Fibroblast of lung (primary cell): Measurements from ENCODE around the gene ADD2. TPM values are rescaled to one million over a fixed set of nuclear protein-coding genes. Genes with fewer than 3 reads are reported as not detected.

Experiments used
- DNase-seq, 2 donors: peaks; one replicate each; pipeline versions ENCODE4 v3.0.0 to v3.0.0-alpha.2; 2010; ENCODE audit warnings: low read depth in 2 of 2
- H2AFZ ChIP-seq: 2 replicates; pipeline ENCODE4 v1.5.1; 2012; ENCODE audit warnings: low read length, control low read depth, inconsistent platforms
- H3K27ac ChIP-seq: 2 replicates; pipeline ENCODE4 v1.5.1; 2011; ENCODE audit warnings: low read length, control low read depth; ENCODE audit not compliant: insufficient read depth
- H3K27me3 ChIP-seq: 2 replicates; pipeline ENCODE4 v1.5.1; 2011; ENCODE audit warnings: mild to moderate bottlenecking, low read length; ENCODE audit not compliant: control insufficient read depth, insufficient read depth
- H3K36me3 ChIP-seq: 2 replicates; pipeline ENCODE4 v1.5.1; 2011; ENCODE audit warnings: low read length; ENCODE audit not compliant: control insufficient read depth, insufficient read depth
- H3K4me1 ChIP-seq: 2 replicates; pipeline ENCODE4 v1.5.1; 2011; ENCODE audit warnings: low read length; ENCODE audit not compliant: control insufficient read depth, insufficient read depth; ENCODE audit errors: extremely low read depth
- H3K4me2 ChIP-seq: 2 replicates; pipeline ENCODE4 v1.5.1; 2011; ENCODE audit warnings: low read length, control low read depth; ENCODE audit not compliant: insufficient read depth; ENCODE audit errors: extremely low read depth
- H3K4me3 ChIP-seq, 4 experiments: fragments of 200-600 bp in 1 of 4; sonication (generic) in 1 of 4; replicated peaks in 1 of 4; 2 replicates each; pipeline ENCODE4 v1.5.1; 2011 to 2016; ENCODE audit warnings: low read length in 4 of 4, low read depth in 3 of 4, mild to moderate bottlenecking in 3 of 4, control low read depth in 2 of 4, inconsistent platforms in 1 of 4, mixed read lengths in 1 of 4; ENCODE audit not compliant: insufficient read depth in 1 of 4; ENCODE audit errors: control extremely low read depth in 1 of 4
- H3K79me2 ChIP-seq: 2 replicates; pipeline ENCODE4 v1.5.1; 2012; ENCODE audit warnings: mild to moderate bottlenecking, low read length, inconsistent platforms; ENCODE audit not compliant: control insufficient read depth, insufficient read depth
- H3K9ac ChIP-seq: 2 replicates; pipeline ENCODE4 v1.5.1; 2011; ENCODE audit warnings: mild to moderate bottlenecking, low read length, control low read depth; ENCODE audit not compliant: insufficient read depth
- H3K9me3 ChIP-seq: 2 replicates; pipeline ENCODE4 v1.5.1; 2012; ENCODE audit warnings: low read depth, low read length; ENCODE audit not compliant: control insufficient read depth, insufficient read depth
- H4K20me1 ChIP-seq: 2 replicates; pipeline ENCODE4 v1.5.1; 2011; ENCODE audit warnings: low read length; ENCODE audit not compliant: control insufficient read depth, insufficient read depth; ENCODE audit errors: extremely low read depth
- EZH2 ChIP-seq: IDR thresholded peaks from 2 replicates; pipeline ENCODE4 v1.5.1; 2012; ENCODE audit warnings: low read length, control low read depth, mild to moderate bottlenecking; ENCODE audit errors: missing control alignments
- polyA plus RNA-seq, 2 donors: library from polyadenylated mRNA; depleted of rRNA in 1 of 2; stranded (reverse) in 1 of 2; unstranded in 1 of 2; fragments of >200 nt; gene quantifications; 2 replicates each; pipeline ENCODE4 v1.2.1, GENCODE V29; 2011 to 2012; ENCODE audit warnings: missing spikeins in 1 of 2
- total RNA-seq: library from RNA; depleted of rRNA; stranded (reverse); fragments of >200 nt; gene quantifications from 2 replicates; pipeline ENCODE4 v1.2.1, GENCODE V29; 2014
- TF ChIP-seq, protein P1 (sequence below), 2 donors: IDR thresholded peaks in 1 of 2; conservative IDR thresholded peaks in 1 of 2; 1 replicate in 1 of 2; 2 replicates in 1 of 2; pipeline ENCODE4 v1.5.1; 2011 to 2012; ENCODE audit warnings: low read length in 2 of 2, control low read depth in 1 of 2, inconsistent platforms in 1 of 2, low read depth in 1 of 2, mild to moderate bottlenecking in 1 of 2

The ADD2 gene
- total and polyA plus RNA-seq, 2 donors (not counting 1 experiment from before 2014, with no cell fraction given) = 0.22 to 2.5 TPM

DNA sequence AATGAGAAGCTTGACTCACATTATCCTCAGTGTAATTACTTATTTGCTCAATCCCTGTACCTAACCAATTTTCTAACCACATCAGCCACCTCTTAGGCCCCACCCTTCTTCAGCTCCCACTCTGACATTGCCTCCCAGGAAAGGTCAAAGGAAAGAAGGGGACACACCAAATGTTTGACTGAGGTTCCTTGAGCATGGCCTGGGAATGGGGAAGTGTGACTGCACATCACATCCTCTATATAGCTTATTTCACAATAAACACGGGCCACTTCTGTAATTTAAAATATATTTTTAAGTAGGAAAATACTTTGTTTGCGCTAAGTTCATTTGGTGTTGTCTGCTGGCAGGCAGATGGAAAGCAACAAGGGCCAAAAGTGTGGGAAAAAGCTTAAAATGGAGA lies 25.4 kb upstream of the ADD2 start:
- no peak overlapping the region for H2AFZ ChIP-seq
- H3K9ac ChIP-seq = no peak overlapping the region
- no peaks in the 10 kb centered on the region for H3K4me1 ChIP-seq
- H3K27me3 ChIP-seq = peaks cover 28% of the 10 kb centered on the region
- H3K36me3 ChIP-seq = no peaks in the 10 kb centered on the region
- no peak overlapping the region for H3K4me2 ChIP-seq
- H4K20me1 ChIP-seq = no peaks in the 10 kb centered on the region
- H3K79me2 ChIP-seq = no peaks in the 10 kb centered on the region
- H3K27ac ChIP-seq = no peak overlapping the region
- no peaks in the 10 kb centered on the region for H3K9me3 ChIP-seq
- DNase-seq = no peak
- no peak overlapping the region for H3K4me3 ChIP-seq
- no peak for TF ChIP-seq EZH2
- TF ChIP-seq, protein P1, sequence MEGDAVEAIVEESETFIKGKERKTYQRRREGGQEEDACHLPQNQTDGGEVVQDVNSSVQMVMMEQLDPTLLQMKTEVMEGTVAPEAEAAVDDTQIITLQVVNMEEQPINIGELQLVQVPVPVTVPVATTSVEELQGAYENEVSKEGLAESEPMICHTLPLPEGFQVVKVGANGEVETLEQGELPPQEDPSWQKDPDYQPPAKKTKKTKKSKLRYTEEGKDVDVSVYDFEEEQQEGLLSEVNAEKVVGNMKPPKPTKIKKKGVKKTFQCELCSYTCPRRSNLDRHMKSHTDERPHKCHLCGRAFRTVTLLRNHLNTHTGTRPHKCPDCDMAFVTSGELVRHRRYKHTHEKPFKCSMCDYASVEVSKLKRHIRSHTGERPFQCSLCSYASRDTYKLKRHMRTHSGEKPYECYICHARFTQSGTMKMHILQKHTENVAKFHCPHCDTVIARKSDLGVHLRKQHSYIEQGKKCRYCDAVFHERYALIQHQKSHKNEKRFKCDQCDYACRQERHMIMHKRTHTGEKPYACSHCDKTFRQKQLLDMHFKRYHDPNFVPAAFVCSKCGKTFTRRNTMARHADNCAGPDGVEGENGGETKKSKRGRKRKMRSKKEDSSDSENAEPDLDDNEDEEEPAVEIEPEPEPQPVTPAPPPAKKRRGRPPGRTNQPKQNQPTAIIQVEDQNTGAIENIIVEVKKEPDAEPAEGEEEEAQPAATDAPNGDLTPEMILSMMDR (conservative IDR thresholded peaks at IDR 0.05 in 1 of 2, IDR thresholded peaks at IDR 0.05 in 1 of 2; ENCODE audit: low read depth in 1 of 2, low read length in 2 of 2) = no peak

DNA sequence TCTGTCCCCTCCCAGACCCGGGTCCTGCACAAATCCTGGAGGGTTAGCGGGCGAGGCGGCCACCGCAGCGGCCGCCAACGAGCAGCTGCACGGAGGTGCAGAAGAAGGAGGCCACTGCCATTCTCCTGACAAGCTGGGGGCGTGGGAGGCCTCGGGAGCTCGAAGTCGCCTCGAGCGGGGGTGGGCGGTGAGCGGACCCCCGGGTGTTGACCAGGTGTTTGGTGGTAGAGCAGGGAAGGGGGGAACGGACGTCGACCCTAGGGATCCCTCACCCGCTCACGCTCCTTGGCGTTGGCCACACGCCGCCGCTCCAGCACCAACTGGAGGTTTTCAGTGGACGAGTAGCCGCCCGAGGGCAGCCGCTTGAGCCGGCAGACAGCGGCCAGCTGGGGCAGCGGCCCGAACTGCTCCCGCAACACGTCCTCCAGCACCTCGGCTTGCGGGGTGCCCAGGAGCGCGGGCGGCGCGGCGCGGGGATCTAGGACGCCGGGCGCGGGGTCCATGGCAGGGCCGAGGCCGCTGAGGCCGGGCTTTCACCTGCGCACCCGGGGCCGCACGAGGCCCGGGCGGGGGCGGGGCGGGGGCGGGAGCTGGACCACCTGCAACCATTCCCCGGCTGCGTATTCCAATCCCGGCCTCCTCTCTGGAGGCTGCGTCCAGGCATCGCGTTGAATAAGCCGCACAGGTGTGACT lies 22.3 kb upstream of the ADD2 start, which contains the start of gene FIGLA:
Gene FIGLA (minus strand): TSS at position 508 of the 693 bp plus-strand sequence. CDS start 5 bp downstream, at position 503.
- Histone ChIP-seq H3K9ac (no peak within 1 kb of the TSS), H4K20me1 (peaks cover 3% of the 10 kb centered on the region), H3K4me1 (no peaks in the 10 kb centered on the region), H3K27ac (no peak within 1 kb of the TSS), H3K9me3 (no peaks in the 10 kb centered on the region), H2AFZ (no peak within 1 kb of the TSS), H3K79me2 (no peaks in the 10 kb centered on the region), H3K4me3 (no peak within 1 kb of the TSS), H3K27me3 (peaks cover 35% of the 10 kb centered on the region), H3K4me2 (peak within 1 kb of the TSS; percentile 59), H3K36me3 (no peaks in the 10 kb centered on the region)
- TF ChIP-seq EZH2 = peak; percentile 73
- TF ChIP-seq, protein P1 (conservative IDR thresholded peaks at IDR 0.05 in 1 of 2, IDR thresholded peaks at IDR 0.05 in 1 of 2; ENCODE audit: low read depth in 1 of 2, low read length in 2 of 2) = no peak
- DNase-seq = no peak

DNA sequence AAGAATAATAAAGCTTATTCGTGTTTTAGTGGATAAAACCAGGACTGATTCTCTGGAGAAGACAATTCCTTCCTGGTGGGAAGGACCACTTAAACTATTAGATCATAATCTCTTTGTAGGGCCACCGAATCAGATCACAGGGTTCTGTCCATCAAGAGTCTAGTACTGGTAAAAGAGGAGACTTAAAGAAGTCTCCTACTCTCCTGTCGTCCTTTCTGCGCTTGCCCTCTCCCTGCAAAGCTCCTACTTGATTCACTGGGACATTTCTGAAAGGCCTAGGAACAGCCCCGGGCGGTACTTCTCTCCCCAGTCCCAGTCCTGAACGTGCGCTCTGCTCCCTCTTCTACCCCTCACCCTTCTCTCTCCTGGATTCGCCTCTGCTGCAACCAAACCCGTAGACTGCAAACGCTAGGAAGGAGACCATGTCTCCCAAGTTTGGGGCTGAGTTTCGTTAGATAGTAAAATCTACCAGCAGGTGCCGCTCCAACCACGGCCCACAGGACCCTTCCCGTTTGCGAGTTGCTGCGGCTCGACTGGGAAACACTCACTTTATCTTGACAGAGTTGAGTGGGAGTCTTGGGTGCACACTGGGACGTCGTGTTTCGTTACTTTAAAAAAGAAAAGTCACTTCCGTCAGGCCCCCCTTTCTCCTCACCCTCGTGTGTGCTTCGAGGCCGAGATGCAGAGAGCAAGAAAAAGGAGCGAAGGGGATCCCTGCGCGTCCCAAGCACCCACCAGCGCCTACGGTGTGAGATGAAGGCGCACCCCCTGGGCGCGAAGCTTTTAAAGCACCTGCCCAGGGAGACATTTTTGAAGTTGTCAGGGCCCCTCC lies 21.5 kb upstream of the ADD2 start:
- Histone ChIP-seq H2AFZ (no peak overlapping the region), H3K27ac (no peak overlapping the region), H4K20me1 (peaks cover 3% of the 10 kb centered on the region), H3K9me3 (no peaks in the 10 kb centered on the region), H3K36me3 (no peaks in the 10 kb centered on the region), H3K27me3 (peaks cover 35% of the 10 kb centered on the region), H3K4me3 (no peak overlapping the region), H3K4me2 (peak overlapping the region; percentile 59), H3K9ac (no peak overlapping the region), H3K79me2 (no peaks in the 10 kb centered on the region), H3K4me1 (no peaks in the 10 kb centered on the region)
- TF ChIP-seq EZH2 = peak; percentile 92
- TF ChIP-seq, protein P1 (conservative IDR thresholded peaks at IDR 0.05 in 1 of 2, IDR thresholded peaks at IDR 0.05 in 1 of 2; ENCODE audit: low read depth in 1 of 2, low read length in 2 of 2) = peak; percentile 55 to 71
- peak; percentile 42 to 50 for DNase-seq
